Astrocyte (in vitro differentiated cells and primary cell): ENCODE results near the gene TEDC2.

Source experiments
- EZH2 ChIP-seq: IDR thresholded peaks from 2 replicates; pipeline ENCODE4 v1.6.1; 2012; ENCODE audit warnings: mild to moderate bottlenecking, low read length, inconsistent platforms; ENCODE audit not compliant: insufficient read depth
- TF ChIP-seq, protein P1 (sequence below): IDR thresholded peaks from 2 replicates; pipeline ENCODE4 v1.5.1; 2011; ENCODE audit warnings: low read depth, mild to moderate bottlenecking, inconsistent platforms, low read length, moderate library complexity; ENCODE audit not compliant: insufficient read depth

GRCh38 chr16:2473446-2473926 lies 13.6 kb downstream of the TEDC2 start:
- TF ChIP-seq, protein P1, sequence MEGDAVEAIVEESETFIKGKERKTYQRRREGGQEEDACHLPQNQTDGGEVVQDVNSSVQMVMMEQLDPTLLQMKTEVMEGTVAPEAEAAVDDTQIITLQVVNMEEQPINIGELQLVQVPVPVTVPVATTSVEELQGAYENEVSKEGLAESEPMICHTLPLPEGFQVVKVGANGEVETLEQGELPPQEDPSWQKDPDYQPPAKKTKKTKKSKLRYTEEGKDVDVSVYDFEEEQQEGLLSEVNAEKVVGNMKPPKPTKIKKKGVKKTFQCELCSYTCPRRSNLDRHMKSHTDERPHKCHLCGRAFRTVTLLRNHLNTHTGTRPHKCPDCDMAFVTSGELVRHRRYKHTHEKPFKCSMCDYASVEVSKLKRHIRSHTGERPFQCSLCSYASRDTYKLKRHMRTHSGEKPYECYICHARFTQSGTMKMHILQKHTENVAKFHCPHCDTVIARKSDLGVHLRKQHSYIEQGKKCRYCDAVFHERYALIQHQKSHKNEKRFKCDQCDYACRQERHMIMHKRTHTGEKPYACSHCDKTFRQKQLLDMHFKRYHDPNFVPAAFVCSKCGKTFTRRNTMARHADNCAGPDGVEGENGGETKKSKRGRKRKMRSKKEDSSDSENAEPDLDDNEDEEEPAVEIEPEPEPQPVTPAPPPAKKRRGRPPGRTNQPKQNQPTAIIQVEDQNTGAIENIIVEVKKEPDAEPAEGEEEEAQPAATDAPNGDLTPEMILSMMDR = no peak
- no peak for TF ChIP-seq EZH2
